ENCODE data around the gene FOXO3.

FOXO3 gene

DNA sequence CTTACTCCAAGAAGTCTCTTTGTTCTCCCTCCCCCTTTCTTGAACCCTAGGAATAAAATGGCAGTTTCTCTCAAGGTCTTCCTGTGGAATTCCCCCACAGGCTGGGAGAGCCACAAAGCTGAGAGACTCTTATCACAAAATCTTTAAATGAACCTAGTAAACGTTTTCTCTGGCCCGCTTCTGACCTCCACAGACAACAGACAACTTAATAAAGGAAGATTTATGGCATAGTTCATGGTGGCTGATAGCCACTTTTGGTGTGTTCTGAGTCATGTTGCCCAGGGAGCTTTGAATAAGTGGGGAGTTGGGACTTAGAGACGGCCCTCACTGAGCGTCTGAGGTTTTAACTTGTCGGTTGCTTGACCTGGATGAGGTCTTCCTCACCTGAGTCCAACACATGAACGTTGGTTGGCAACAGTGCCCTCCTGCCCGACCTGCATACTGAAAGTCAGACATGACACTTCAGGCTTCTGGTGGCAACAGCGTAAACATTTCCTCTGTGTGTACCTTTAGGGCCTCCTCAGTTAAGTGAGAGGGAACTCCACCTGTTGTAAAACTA lies 124.1 kb downstream of the FOXO3 start:
- Histone ChIP-seq H3K4me3 (replicated peaks; ENCODE audit: low read depth, low read length) (no peak overlapping the region), H3K27me3 (replicated peaks; ENCODE audit: control insufficient read depth, insufficient read depth, low read length) (no peaks in the 10 kb centered on the region), H3K36me3 (ENCODE audit: control insufficient read depth, insufficient read depth, low read length) (peaks cover 2% of the 10 kb centered on the region)
- TF ChIP-seq, protein P1, sequence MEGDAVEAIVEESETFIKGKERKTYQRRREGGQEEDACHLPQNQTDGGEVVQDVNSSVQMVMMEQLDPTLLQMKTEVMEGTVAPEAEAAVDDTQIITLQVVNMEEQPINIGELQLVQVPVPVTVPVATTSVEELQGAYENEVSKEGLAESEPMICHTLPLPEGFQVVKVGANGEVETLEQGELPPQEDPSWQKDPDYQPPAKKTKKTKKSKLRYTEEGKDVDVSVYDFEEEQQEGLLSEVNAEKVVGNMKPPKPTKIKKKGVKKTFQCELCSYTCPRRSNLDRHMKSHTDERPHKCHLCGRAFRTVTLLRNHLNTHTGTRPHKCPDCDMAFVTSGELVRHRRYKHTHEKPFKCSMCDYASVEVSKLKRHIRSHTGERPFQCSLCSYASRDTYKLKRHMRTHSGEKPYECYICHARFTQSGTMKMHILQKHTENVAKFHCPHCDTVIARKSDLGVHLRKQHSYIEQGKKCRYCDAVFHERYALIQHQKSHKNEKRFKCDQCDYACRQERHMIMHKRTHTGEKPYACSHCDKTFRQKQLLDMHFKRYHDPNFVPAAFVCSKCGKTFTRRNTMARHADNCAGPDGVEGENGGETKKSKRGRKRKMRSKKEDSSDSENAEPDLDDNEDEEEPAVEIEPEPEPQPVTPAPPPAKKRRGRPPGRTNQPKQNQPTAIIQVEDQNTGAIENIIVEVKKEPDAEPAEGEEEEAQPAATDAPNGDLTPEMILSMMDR (IDR thresholded peaks at IDR 0.05; ENCODE audit: insufficient read depth, low read length, poor library complexity, severe bottlenecking) = no peak
- DNase-seq (ENCODE audit: extremely low read depth, insufficient read length) = no peak

DNA sequence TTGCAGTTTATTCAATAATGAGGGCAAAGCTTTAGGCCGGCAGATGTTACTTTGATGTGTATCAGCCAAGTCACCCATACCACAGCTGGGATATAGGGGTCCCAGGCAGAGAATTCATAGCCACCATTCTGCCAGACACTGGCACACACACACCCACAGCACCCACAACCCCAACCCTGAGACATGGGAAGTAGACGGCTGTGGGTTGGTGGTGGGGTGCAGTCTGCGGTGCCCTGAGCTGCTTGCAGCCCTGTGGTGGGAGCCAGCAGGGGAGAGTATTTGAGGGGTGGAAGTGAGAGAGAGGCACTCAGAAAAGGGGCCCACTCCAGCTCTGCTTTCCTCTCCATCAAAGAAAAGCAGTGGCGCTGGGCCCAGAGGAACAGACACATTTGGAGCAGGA lies 125.3 kb downstream of the FOXO3 start:
- no peak for DNase-seq (ENCODE audit: extremely low read depth, insufficient read length)
- TF ChIP-seq, protein P1 (IDR thresholded peaks at IDR 0.05; ENCODE audit: insufficient read depth, low read length, poor library complexity, severe bottlenecking) = no peak
- peaks cover 2% of the 10 kb centered on the region for H3K36me3 ChIP-seq (ENCODE audit: control insufficient read depth, insufficient read depth, low read length)
- no peak overlapping the region for H3K4me3 ChIP-seq (replicated peaks; ENCODE audit: low read depth, low read length)
- H3K27me3 ChIP-seq (replicated peaks; ENCODE audit: control insufficient read depth, insufficient read depth, low read length) = no peaks in the 10 kb centered on the region

DNA sequence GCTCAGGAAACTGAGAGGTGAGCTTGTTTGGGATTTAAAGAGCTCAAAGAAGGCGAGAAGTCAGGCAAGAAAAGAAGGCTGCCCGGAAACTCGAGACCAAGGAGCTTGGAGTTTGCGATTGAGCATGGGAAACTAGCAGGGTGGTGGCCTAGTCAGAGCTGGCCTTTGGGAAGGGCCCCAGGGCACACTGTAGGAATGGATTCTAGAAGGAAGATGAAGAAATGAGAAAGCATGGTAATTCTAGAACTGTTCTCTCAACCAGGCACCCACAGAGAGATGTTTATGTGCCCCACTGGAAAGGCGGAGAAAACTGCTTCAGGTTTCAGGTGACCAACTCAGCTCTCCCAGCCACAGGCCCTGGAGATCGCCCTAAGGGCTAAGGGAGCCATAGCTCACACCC lies 126.2 kb downstream of the FOXO3 start:
- TF ChIP-seq, protein P1 (IDR thresholded peaks at IDR 0.05; ENCODE audit: insufficient read depth, low read length, poor library complexity, severe bottlenecking) = no peak
- no peak overlapping the region for H3K4me3 ChIP-seq (replicated peaks; ENCODE audit: low read depth, low read length)
- H3K36me3 ChIP-seq (ENCODE audit: control insufficient read depth, insufficient read depth, low read length) = peaks cover 2% of the 10 kb centered on the region
- H3K27me3 ChIP-seq (replicated peaks; ENCODE audit: control insufficient read depth, insufficient read depth, low read length) = no peaks in the 10 kb centered on the region
- no peak for DNase-seq (ENCODE audit: extremely low read depth, insufficient read length)

DNA sequence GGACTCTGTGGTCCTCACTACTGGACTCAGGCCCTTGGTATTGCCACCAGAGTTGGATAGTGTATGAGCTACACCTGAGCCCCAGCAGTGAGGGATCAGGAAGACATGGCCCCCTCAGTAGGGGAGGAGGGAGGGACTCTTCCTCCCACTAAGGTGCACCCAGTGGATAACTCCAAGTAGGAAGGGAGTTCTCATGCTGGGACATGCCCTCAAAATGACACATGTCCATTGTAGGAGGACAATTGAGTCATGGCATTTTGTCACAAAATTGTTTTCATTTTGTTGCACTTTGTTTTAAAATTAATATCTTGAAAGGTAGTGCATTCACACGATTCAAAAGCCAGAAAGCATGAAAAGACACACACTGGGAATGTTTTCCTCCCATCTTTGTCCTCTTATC lies 127.2 kb downstream of the FOXO3 start:
- TF ChIP-seq, protein P1 (IDR thresholded peaks at IDR 0.05; ENCODE audit: insufficient read depth, low read length, poor library complexity, severe bottlenecking) = no peak
- H3K36me3 ChIP-seq (ENCODE audit: control insufficient read depth, insufficient read depth, low read length) = peaks cover 2% of the 10 kb centered on the region
- H3K27me3 ChIP-seq (replicated peaks; ENCODE audit: control insufficient read depth, insufficient read depth, low read length) = no peaks in the 10 kb centered on the region
- no peak for DNase-seq (ENCODE audit: extremely low read depth, insufficient read length)
- H3K4me3 ChIP-seq (replicated peaks; ENCODE audit: low read depth, low read length) = no peak overlapping the region

DNA sequence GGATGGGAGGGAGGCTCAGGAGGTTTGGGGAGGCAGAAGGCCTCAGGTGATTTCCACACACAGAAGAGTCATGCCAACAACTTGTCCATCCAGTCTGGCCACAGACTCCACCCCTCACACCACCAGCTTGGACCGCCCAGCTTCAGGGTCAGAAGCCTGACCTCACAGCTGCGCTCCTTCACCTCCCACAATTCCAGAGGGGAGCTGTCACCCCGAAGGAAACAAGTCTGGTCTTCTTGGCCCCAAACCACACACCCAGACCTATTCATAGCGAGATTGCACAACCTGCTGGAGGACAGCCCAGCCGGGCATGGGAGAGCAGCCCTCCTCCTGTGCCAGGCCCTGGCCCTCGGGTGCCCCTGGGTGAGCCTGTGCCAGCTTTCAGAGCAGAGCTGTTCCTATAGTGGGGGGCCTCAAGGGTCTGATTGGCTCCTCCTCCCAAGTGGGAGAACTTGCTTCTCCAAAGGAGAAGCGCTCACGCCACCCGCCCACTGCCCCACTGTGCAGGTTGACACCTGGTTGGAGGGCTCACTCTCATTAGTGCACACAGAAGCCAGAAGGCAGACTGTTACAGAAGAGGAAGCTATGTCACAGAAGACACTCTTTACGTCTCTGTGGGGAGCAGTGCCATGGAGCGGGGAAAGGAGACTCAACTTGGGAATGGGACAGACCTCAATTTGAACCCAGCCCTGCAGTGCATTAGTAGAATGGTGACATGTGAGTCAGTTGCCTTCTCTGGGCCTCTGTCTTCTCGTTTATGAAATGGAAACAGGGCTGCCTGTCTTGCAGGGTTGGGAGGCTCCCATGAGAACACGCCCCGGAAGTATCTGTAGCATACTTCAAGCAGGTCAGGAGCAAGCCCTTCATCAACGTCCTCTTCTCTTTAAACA lies 128.8 kb downstream of the FOXO3 start:
- Histone ChIP-seq H3K4me3 (replicated peaks; ENCODE audit: low read depth, low read length) (no peak overlapping the region), H3K36me3 (ENCODE audit: control insufficient read depth, insufficient read depth, low read length) (peaks cover 2% of the 10 kb centered on the region), H3K27me3 (replicated peaks; ENCODE audit: control insufficient read depth, insufficient read depth, low read length) (no peaks in the 10 kb centered on the region)
- DNase-seq (ENCODE audit: extremely low read depth, insufficient read length) = peak; percentile 16
- TF ChIP-seq, protein P1 (IDR thresholded peaks at IDR 0.05; ENCODE audit: insufficient read depth, low read length, poor library complexity, severe bottlenecking) = no peak
